ENCODE data around the gene RMDN2. TPM values are rescaled to one million over a fixed set of nuclear protein-coding genes. Genes with fewer than 3 reads are reported as not detected.
A peak's percentile ranks its signal among the peaks of the same experiment; 100 is the strongest.

The RMDN2 gene
- total RNA-seq, 1 donor from 2014 or later = 7.0 TPM

GRCh38 chr2:38038682-38039081 lies 113.6 kb downstream of the RMDN2 start:
- H3K27ac Mint-ChIP-seq = no peak overlapping the region
- H3K36me3 Mint-ChIP-seq = no peaks in the 10 kb centered on the region
- no peak for DNase-seq (ENCODE audit: extremely low spot score, unreplicated experiment)
- no peak overlapping the region for H3K4me3 Mint-ChIP-seq
- peaks cover 34% of the 10 kb centered on the region for H3K27me3 Mint-ChIP-seq
- peaks cover 24% of the 10 kb centered on the region for H3K4me1 Mint-ChIP-seq (ENCODE audit: unreplicated experiment)
- TF ChIP-seq CTCF (conservative IDR thresholded peaks at IDR 0.05) = no peak
- peaks cover 3% of the 10 kb centered on the region for H3K9me3 Mint-ChIP-seq

GRCh38 chr2:38039121-38039910 lies 114.2 kb downstream of the RMDN2 start:
- H3K9me3 Mint-ChIP-seq = no peaks in the 10 kb centered on the region

GRCh38 chr2:38045811-38046210 lies 120.7 kb downstream of the RMDN2 start:
- DNase-seq (ENCODE audit: extremely low spot score, unreplicated experiment) = no peak
- no peaks in the 10 kb centered on the region for H3K9me3 Mint-ChIP-seq
- no peaks in the 10 kb centered on the region for H3K27me3 Mint-ChIP-seq
- TF ChIP-seq CTCF (conservative IDR thresholded peaks at IDR 0.05) = no peak
- no peak overlapping the region for H3K4me3 Mint-ChIP-seq
- H3K27ac Mint-ChIP-seq = no peak overlapping the region
- no peaks in the 10 kb centered on the region for H3K36me3 Mint-ChIP-seq
- no peaks in the 10 kb centered on the region for H3K4me1 Mint-ChIP-seq (ENCODE audit: unreplicated experiment)

More at GRCh38 chr2:38039121-38039910, 114.2 kb downstream of the RMDN2 start:
- Mint-ChIP-seq H3K4me1 (ENCODE audit: unreplicated experiment) (peaks cover 19% of the 10 kb centered on the region), H3K27me3 (peaks cover 34% of the 10 kb centered on the region), H3K36me3 (no peaks in the 10 kb centered on the region), H3K27ac (no peak overlapping the region), H3K4me3 (no peak overlapping the region)
- no peak for DNase-seq (ENCODE audit: extremely low spot score, unreplicated experiment)
- no peak for TF ChIP-seq CTCF (conservative IDR thresholded peaks at IDR 0.05)

GRCh38 chr2:38056216-38056615 lies 131.1 kb downstream of the RMDN2 start:
- H3K27me3 Mint-ChIP-seq = no peaks in the 10 kb centered on the region
- DNase-seq (ENCODE audit: extremely low spot score, unreplicated experiment) = no peak
- no peak overlapping the region for H3K4me3 Mint-ChIP-seq
- no peaks in the 10 kb centered on the region for H3K9me3 Mint-ChIP-seq
- no peak overlapping the region for H3K27ac Mint-ChIP-seq
- peaks cover 4% of the 10 kb centered on the region for H3K4me1 Mint-ChIP-seq (ENCODE audit: unreplicated experiment)
- no peak for TF ChIP-seq CTCF (conservative IDR thresholded peaks at IDR 0.05)
- H3K36me3 Mint-ChIP-seq = no peaks in the 10 kb centered on the region

- Mint-ChIP-seq H3K4me3 (no peak overlapping the region), H3K9me3 (no peaks in the 10 kb centered on the region), H3K27ac (peak overlapping the region; percentile 65), H3K27me3 (no peaks in the 10 kb centered on the region), H3K4me1 (ENCODE audit: unreplicated experiment) (peaks cover 4% of the 10 kb centered on the region), H3K36me3 (no peaks in the 10 kb centered on the region)
- no peak for TF ChIP-seq CTCF (conservative IDR thresholded peaks at IDR 0.05)
- DNase-seq (ENCODE audit: extremely low spot score, unreplicated experiment) = no peak
Observed at GRCh38 chr2:38057651-38058410, 132.7 kb downstream of the RMDN2 start.

Measured in type B pancreatic cell (in vitro differentiated cells).